Epithelial cell of esophagus (primary cell): ENCODE data around the gene SPSB2.
"Not testable (repeated sequence)": the region's sequence is repeated elsewhere in the genome, so short reads cannot be mapped to it uniquely, and the experiment has no call there.

Experiments
- DNase-seq: peaks from one replicate; pipeline ENCODE4 v3.0.0; 2010; ENCODE audit warnings: low read depth
- H3K4me3 ChIP-seq: 2 replicates; pipeline ENCODE4 v1.5.1; 2011; ENCODE audit warnings: mild to moderate bottlenecking, low read length, control low read depth
- CTCF ChIP-seq: IDR thresholded peaks from 2 replicates; pipeline ENCODE4 v1.5.1; 2011; ENCODE audit warnings: low read depth, mild to moderate bottlenecking, low read length, control low read depth, inconsistent platforms; ENCODE audit not compliant: insufficient read depth; ENCODE audit errors: missing control alignments

Gene SPSB2

GRCh38 chr12:6896846-6897435 lies 23.8 kb upstream of the SPSB2 start:
- no peak overlapping the region for H3K4me3 ChIP-seq
- TF ChIP-seq CTCF: no peak
- no peak for DNase-seq

GRCh38 chr12:6894321-6894720 lies 21.2 kb upstream of the SPSB2 start:
- no peak for DNase-seq
- no peak for TF ChIP-seq CTCF
- H3K4me3 ChIP-seq: no peak overlapping the region

- not testable (repeated sequence) for DNase-seq
Measured at GRCh38 chr12:6892683-6893082, 19.6 kb upstream of the SPSB2 start.

GRCh38 chr12:6891646-6892001 lies 18.5 kb upstream of the SPSB2 start:
- no peak for DNase-seq
- TF ChIP-seq CTCF: no peak
- peak overlapping the region; percentile 58 for H3K4me3 ChIP-seq

More at GRCh38 chr12:6892683-6893082, 19.6 kb upstream of the SPSB2 start:
- not testable (repeated sequence) for H3K4me3 ChIP-seq

GRCh38 chr12:6890789-6891645 lies 17.9 kb upstream of the SPSB2 start:
- peak; percentile 53 for TF ChIP-seq CTCF
- peak overlapping the region; percentile 58 for H3K4me3 ChIP-seq
- DNase-seq: peak; percentile 96

- H3K4me3 ChIP-seq, DNase-seq: not testable (repeated sequence)
Measured at GRCh38 chr12:6889775-6890573, 16.9 kb upstream of the SPSB2 start.

GRCh38 chr12:6888794-6889193 lies 15.7 kb upstream of the SPSB2 start:
- DNase-seq, H3K4me3 ChIP-seq: not testable (repeated sequence)

- TF ChIP-seq CTCF: no peak
- no peak overlapping the region for H3K4me3 ChIP-seq
- DNase-seq: peak; percentile 59
Measured at GRCh38 chr12:6888360-6888759, 15.3 kb upstream of the SPSB2 start.
